H9 (cell line): Measurements from ENCODE around the gene KLK7. TPM values are rescaled to one million over a fixed set of nuclear protein-coding genes. Genes with fewer than 3 reads are reported as not detected.

ENCODE experiments used
- DNase-seq: peaks from one replicate; pipeline ENCODE4 v3.0.0-alpha.2; 2017
- H2AFZ ChIP-seq: one replicate; pipeline ENCODE4 v1.6.1; 2013; ENCODE audit warnings: mild to moderate bottlenecking, low read length, control low read depth, moderate library complexity
- H2AK5ac ChIP-seq: 2 replicates; pipeline ENCODE4 v1.6.1; 2013; ENCODE audit warnings: low read length, control low read depth, mixed read lengths; ENCODE audit not compliant: insufficient read length
- H2BK120ac ChIP-seq: one replicate; pipeline ENCODE4 v1.6.1; 2013; ENCODE audit warnings: low read depth, mild to moderate bottlenecking, low read length, control low read depth, inconsistent platforms; ENCODE audit not compliant: poor library complexity, severe bottlenecking
- H2BK12ac ChIP-seq: 2 replicates; pipeline ENCODE4 v1.6.1; 2013; ENCODE audit warnings: low read length, control low read depth, mixed read lengths, low read depth; ENCODE audit not compliant: insufficient read length
- H2BK15ac ChIP-seq: 2 replicates; pipeline ENCODE4 v1.6.1; 2013; ENCODE audit warnings: low read depth, low read length, control low read depth
- H2BK20ac ChIP-seq: one replicate; pipeline ENCODE4 v1.6.1; 2013; ENCODE audit warnings: low read depth, mild to moderate bottlenecking, low read length, control low read depth, inconsistent platforms; ENCODE audit not compliant: poor library complexity, severe bottlenecking
- H2BK5ac ChIP-seq: 2 replicates; pipeline ENCODE4 v1.6.1; 2013; ENCODE audit warnings: low read length, control low read depth, mixed read lengths; ENCODE audit not compliant: insufficient read length
- H3K14ac ChIP-seq: 2 replicates; pipeline ENCODE4 v1.6.1; 2013; ENCODE audit warnings: low read length, control low read depth; ENCODE audit not compliant: insufficient read depth
- H3K18ac ChIP-seq: 2 replicates; pipeline ENCODE4 v1.6.1; 2013; ENCODE audit warnings: low read depth, mild to moderate bottlenecking, mixed read lengths, low read length, control low read depth; ENCODE audit not compliant: insufficient read length
- H3K23ac ChIP-seq: 2 replicates; pipeline ENCODE4 v1.6.1; 2013; ENCODE audit warnings: low read length, control low read depth, mixed read lengths, low read depth; ENCODE audit not compliant: insufficient read length
- H3K23me2 ChIP-seq: 2 replicates; pipeline ENCODE4 v1.6.1; 2013; ENCODE audit warnings: low read depth, mild to moderate bottlenecking, mixed read lengths, low read length, control low read depth; ENCODE audit not compliant: insufficient read length, poor library complexity, severe bottlenecking
- H3K27ac ChIP-seq: 2 replicates; pipeline ENCODE4 v1.5.1; 2013; ENCODE audit warnings: low read length, control low read depth, mixed read lengths, low read depth; ENCODE audit not compliant: insufficient read length
- H3K27me3 ChIP-seq: 2 replicates; pipeline ENCODE4 v1.6.1; 2013; ENCODE audit warnings: low read length, control low read depth, inconsistent platforms; ENCODE audit not compliant: insufficient read depth
- H3K4ac ChIP-seq: 2 replicates; pipeline ENCODE4 v1.6.1; 2013; ENCODE audit warnings: low read depth, mild to moderate bottlenecking, control low read depth, inconsistent platforms, low read length, moderate library complexity
- H3K4me1 ChIP-seq: 2 replicates; pipeline ENCODE4 v1.6.1; 2013; ENCODE audit warnings: low read length, control low read depth, inconsistent platforms; ENCODE audit not compliant: insufficient read depth
- H3K4me2 ChIP-seq: 2 replicates; pipeline ENCODE4 v1.6.1; 2013; ENCODE audit warnings: low read length, control low read depth, mixed read lengths; ENCODE audit not compliant: insufficient read length, insufficient read depth
- H3K56ac ChIP-seq: 2 replicates; pipeline ENCODE4 v1.6.1; 2013; ENCODE audit warnings: low read depth, mild to moderate bottlenecking, mixed read lengths, low read length, control low read depth; ENCODE audit not compliant: insufficient read length
- H3K79me1 ChIP-seq: 2 replicates; pipeline ENCODE4 v1.6.1; 2013; ENCODE audit warnings: low read depth, mild to moderate bottlenecking, moderate library complexity, low read length, control low read depth, inconsistent platforms; ENCODE audit not compliant: insufficient read depth, poor library complexity, severe bottlenecking
- H3K79me2 ChIP-seq: 2 replicates; pipeline ENCODE4 v1.6.1; 2013; ENCODE audit warnings: low read length, control low read depth, inconsistent platforms; ENCODE audit not compliant: insufficient read depth
- H3K9ac ChIP-seq: 2 replicates; pipeline ENCODE4 v1.6.1; 2013; ENCODE audit warnings: low read length, control low read depth, mixed read lengths; ENCODE audit not compliant: insufficient read length; ENCODE audit errors: extremely low read depth
- H3K9me3 ChIP-seq: one replicate; pipeline ENCODE4 v1.6.1; 2013; ENCODE audit warnings: low read depth, low read length, inconsistent platforms; ENCODE audit not compliant: control insufficient read depth
- H3T11ph ChIP-seq: one replicate; pipeline ENCODE4 v1.6.1; 2013; ENCODE audit warnings: mild to moderate bottlenecking, low read length, control low read depth, inconsistent platforms
- H4K20me1 ChIP-seq: one replicate; pipeline ENCODE4 v1.6.1; 2013; ENCODE audit not compliant: control insufficient read depth, insufficient read length, insufficient read depth
- H4K5ac ChIP-seq: 2 replicates; pipeline ENCODE4 v1.6.1; 2013; ENCODE audit warnings: low read depth, mild to moderate bottlenecking, mixed read lengths, low read length, control low read depth; ENCODE audit not compliant: insufficient read length
- H4K8ac ChIP-seq: replicated peaks from 2 replicates; pipeline ENCODE4 v1.6.1; 2013; ENCODE audit warnings: low read length, control low read depth, mixed read lengths, low read depth; ENCODE audit not compliant: insufficient read length
- H4K91ac ChIP-seq: 2 replicates; pipeline ENCODE4 v1.6.1; 2013; ENCODE audit warnings: low read depth, mild to moderate bottlenecking, moderate library complexity, mixed read lengths, low read length, control low read depth; ENCODE audit not compliant: insufficient read length
- H3K27ac Mint-ChIP-seq, 3 experiments: 2 replicates in 2 of 3; 3 replicates in 1 of 3; pipeline ENCODE4 v1.8.0; 2020 to 2021; ENCODE audit warnings: mixed read lengths in 3 of 3, mild to moderate bottlenecking in 1 of 3, moderate library complexity in 1 of 3
- H3K27me3 Mint-ChIP-seq: 2 replicates; pipeline ENCODE4 v1.8.0; 2021; ENCODE audit warnings: low read depth, mild to moderate bottlenecking, moderate library complexity, mixed read lengths
- H3K36me3 Mint-ChIP-seq, 3 experiments: 2 replicates in 2 of 3; 3 replicates in 1 of 3; pipeline ENCODE4 v1.8.0; 2020 to 2021; ENCODE audit warnings: low read depth in 3 of 3, mixed read lengths in 3 of 3; ENCODE audit not compliant: insufficient read depth in 1 of 3
- H3K4me1 Mint-ChIP-seq, 2 experiments: 2 replicates each; pipeline ENCODE4 v1.8.0; 2020; ENCODE audit warnings: mixed read lengths in 2 of 2
- H3K4me3 Mint-ChIP-seq, 2 experiments: 2 replicates in 1 of 2; 3 replicates in 1 of 2; pipeline ENCODE4 v1.8.0; 2020 to 2021; ENCODE audit warnings: mild to moderate bottlenecking in 2 of 2, mixed read lengths in 2 of 2, moderate library complexity in 1 of 2
- H3K9me3 Mint-ChIP-seq, 2 experiments: 2 replicates in 1 of 2; 3 replicates in 1 of 2; pipeline ENCODE4 v1.8.0; 2020; ENCODE audit warnings: mild to moderate bottlenecking in 2 of 2, mixed read lengths in 2 of 2, moderate library complexity in 1 of 2
- CTCF ChIP-seq: fragments of 200-600 bp; sonication (generic); conservative IDR thresholded peaks from 3 replicates; pipeline ENCODE4 v1.8.0; 2021; ENCODE audit warnings: antibody characterized with exemption, mild to moderate bottlenecking
- WGBS: extraction: QIAGEN DNeasy Blood & Tissue Kit; methylation state at CpG from one replicate; pipeline ENCODE4 v1.1.7; 2013; ENCODE audit warnings: missing lambda C conversion rate, low lambda C conversion rate, mixed read lengths; ENCODE audit not compliant: insufficient read length; ENCODE audit errors: extremely low coverage; 5-methylcytosine and 5-hydroxymethylcytosine counted together
- total RNA-seq: library from RNA; stranded (reverse); gene quantifications from 2 replicates; pipeline ENCODE4 v1.2.1, GENCODE V29; 2021

Gene KLK7
- total RNA-seq, 1 experiment from 2014 or later, result 0.52 TPM

DNA sequence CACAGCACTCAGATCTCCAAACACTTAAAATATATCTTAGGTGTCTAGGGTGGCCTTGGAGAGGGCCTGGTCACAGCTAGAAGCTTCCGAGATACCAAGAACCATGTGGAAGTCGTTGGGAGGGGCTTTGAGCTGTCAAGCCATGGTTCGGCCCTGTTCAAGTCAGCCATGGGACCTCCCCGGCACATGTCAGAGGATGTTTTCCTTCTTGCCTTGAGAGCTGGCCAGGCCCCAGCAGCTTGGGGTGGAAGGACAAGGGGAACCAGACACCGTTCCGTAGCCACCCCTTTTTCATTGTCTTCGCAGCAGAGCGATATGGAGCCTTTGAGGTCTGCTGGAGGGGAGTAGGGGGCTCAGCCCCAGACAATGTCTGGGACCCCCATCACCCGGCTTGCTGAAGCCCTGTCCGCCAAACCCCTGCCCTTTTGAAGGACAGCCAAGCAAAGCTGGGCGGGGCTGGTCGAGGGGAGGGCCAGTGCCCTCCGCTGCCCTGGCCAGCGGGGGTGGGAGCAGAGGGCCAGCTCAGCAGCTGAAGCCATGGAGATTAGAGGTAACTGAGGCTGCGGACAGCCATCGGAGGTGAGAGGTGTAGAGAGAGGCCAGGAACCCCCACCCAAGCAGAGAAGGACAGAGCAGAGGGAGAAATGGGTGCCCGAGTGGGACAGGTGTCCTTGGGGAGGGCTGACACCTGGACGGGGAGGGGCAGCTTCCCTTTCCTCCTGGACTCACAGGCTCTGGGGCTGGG is 42.3 kb upstream of the KLK7 start:
- H4K5ac ChIP-seq, result no peak overlapping the region
- H3K79me2 ChIP-seq, result no peaks in the 10 kb centered on the region
- H3K9ac ChIP-seq, result no peak overlapping the region
- no peak for DNase-seq
- no peak overlapping the region for H3K4me2 ChIP-seq
- no peaks in the 10 kb centered on the region for H3K36me3 Mint-ChIP-seq
- H3K27ac Mint-ChIP-seq, result 0 out of 7 replicates have a peak overlapping the region, but pooled peaks of 1 of the 3 experiments have one; percentile 18
- no peak overlapping the region for H4K8ac ChIP-seq
- H3K4me3 Mint-ChIP-seq, result peak overlapping the region in 1 of 2 experiments; percentile 23; a peak in 1 of 5 replicates
- TF ChIP-seq CTCF, result no peak
- no peaks in the 10 kb centered on the region for H4K20me1 ChIP-seq
- no CpG with 5 or more reads among the region's 18 CpGs for WGBS
- no peak overlapping the region for H2BK15ac ChIP-seq
- no peaks in the 10 kb centered on the region; a peak in 1 of 5 replicates for H3K9me3 Mint-ChIP-seq
- no peak overlapping the region for H2BK20ac ChIP-seq
- no peaks in the 10 kb centered on the region for H3K9me3 ChIP-seq
- no peak overlapping the region; the same call in 1 of the 2 replicates for H3K14ac ChIP-seq
- no peak overlapping the region for H3K4ac ChIP-seq
- no peaks in the 10 kb centered on the region for H3K23me2 ChIP-seq
- no peaks in the 10 kb centered on the region for H3K79me1 ChIP-seq
- no peak overlapping the region for H3K18ac ChIP-seq
- H3K4me1 ChIP-seq, result no peaks in the 10 kb centered on the region
- no peak overlapping the region for H2AK5ac ChIP-seq
- no peak overlapping the region for H4K91ac ChIP-seq
- no peak overlapping the region for H3K56ac ChIP-seq
- no peak overlapping the region for H3T11ph ChIP-seq
- no peak overlapping the region for H3K23ac ChIP-seq
- H3K27me3 ChIP-seq, result no peaks in the 10 kb centered on the region
- no peak overlapping the region for H2BK12ac ChIP-seq
- H2BK120ac ChIP-seq, result no peak overlapping the region
- peaks cover 6% of the 10 kb centered on the region for H3K27me3 Mint-ChIP-seq
- no peak overlapping the region for H2AFZ ChIP-seq
- H3K27ac ChIP-seq, result no peak overlapping the region
- peaks cover 28 to 50% of the 10 kb centered on the region in 2 experiments for H3K4me1 Mint-ChIP-seq
- no peak overlapping the region for H2BK5ac ChIP-seq
